Peyer's patch (tissue), 4 donors: Measurements from ENCODE around the gene ATG2B.

Experiments
- CTCF ChIP-seq, 6 experiments: fragments of 450-650 bp in 4 of 6; fragments of 200-600 bp in 2 of 6; sonication (generic) in 1 of 6; IDR thresholded peaks; one replicate each; pipeline ENCODE4 v1.5.1; 2017 to 2019; ENCODE audit warnings: antibody characterized with exemption in 6 of 6, mild to moderate bottlenecking in 3 of 6, moderate library complexity in 1 of 6
- POLR2A ChIP-seq, 2 donors: fragments of 450-650 bp; IDR thresholded peaks; one replicate each; pipeline ENCODE4 v1.5.1; 2017; ENCODE audit warnings: antibody characterized with exemption in 2 of 2, mild to moderate bottlenecking in 2 of 2, moderate library complexity in 2 of 2

- TF ChIP-seq CTCF (IDR thresholded peaks at IDR 0.05) (no peak), POLR2A (IDR thresholded peaks at IDR 0.05) (no peak)
Observed at GRCh38 chr14:96380735-96381134, 17.6 kb upstream of the ATG2B start.
